Activated naive CD8-positive, alpha-beta T cell treated with anti-CD3 and anti-CD28 coated beads, Interleukin-2, amount 50 U/mL, for 24 hours (primary cell): ENCODE data around the gene CLEC3A.
"Not testable (repeated sequence)": the region's sequence is repeated elsewhere in the genome, so short reads cannot be mapped to it uniquely, and the experiment has no call there.

Source experiments
- ATAC-seq: fragments of 150-1000 bp; cut with Tn5 transposase; one replicate; pipeline ENCODE4 v1.10.0; 2021
- DNase-seq: peaks from one replicate; pipeline ENCODE4 v3.0.0; 2021
- H3K27ac Mint-ChIP-seq: one replicate; pipeline ENCODE4 v1.8.0; 2021; ENCODE audit warnings: mild to moderate bottlenecking, mixed read lengths
- H3K27me3 Mint-ChIP-seq: one replicate; pipeline ENCODE4 v1.8.0; 2021; ENCODE audit warnings: mixed read lengths
- H3K36me3 Mint-ChIP-seq: one replicate; pipeline ENCODE4 v1.8.0; 2021; ENCODE audit warnings: low read depth, mixed read lengths
- H3K4me1 Mint-ChIP-seq: one replicate; pipeline ENCODE4 v1.8.0; 2021; ENCODE audit warnings: mixed read lengths
- H3K4me3 Mint-ChIP-seq: one replicate; pipeline ENCODE4 v1.8.0; 2021; ENCODE audit warnings: mild to moderate bottlenecking, moderate library complexity, mixed read lengths
- H3K9me3 Mint-ChIP-seq: one replicate; pipeline ENCODE4 v1.8.0; 2021; ENCODE audit warnings: mixed read lengths

CLEC3A gene, protein sequence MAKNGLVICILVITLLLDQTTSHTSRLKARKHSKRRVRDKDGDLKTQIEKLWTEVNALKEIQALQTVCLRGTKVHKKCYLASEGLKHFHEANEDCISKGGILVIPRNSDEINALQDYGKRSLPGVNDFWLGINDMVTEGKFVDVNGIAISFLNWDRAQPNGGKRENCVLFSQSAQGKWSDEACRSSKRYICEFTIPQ

DNA sequence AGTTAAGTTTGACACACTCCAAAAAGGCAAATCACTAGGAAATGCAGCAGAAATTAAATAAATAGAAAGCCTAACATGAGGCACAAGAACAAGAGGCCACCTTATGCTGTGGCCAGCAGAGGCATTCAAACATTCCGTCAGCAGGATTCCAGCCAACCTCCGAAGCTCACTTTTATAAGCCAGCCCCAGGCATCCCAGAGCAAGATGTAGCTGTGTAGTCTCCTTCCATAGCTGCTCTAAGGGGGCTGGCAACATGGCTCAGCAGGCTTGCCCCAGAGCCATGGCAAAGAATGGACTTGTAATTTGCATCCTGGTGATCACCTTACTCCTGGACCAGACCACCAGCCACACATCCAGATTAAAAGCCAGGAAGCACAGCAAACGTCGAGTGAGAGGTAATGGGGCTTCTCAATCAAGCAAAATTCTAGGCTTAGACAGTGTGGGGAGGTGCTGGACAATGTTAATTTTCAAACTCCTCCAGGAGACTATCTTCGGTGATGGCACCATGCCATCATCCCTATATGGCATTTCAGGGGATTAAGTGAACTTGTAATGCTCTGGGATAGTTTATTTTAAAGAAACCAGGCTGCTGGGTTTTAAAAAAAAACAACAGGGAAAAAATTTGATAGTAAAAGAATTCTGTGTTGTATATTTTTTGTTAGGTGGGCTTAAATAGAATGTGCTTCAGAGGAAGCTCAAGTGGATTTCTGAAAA is at the start of gene CLEC3A:
Gene CLEC3A, plus strand, starts transcription at position 202 of the 714 bp plus-strand sequence. Its CDS starts 79 bp downstream, at position 281.
- ATAC-seq (no peak), DNase-seq (no peak)
- peaks cover 20% of the 10 kb centered on the region for H3K27me3 Mint-ChIP-seq
- H3K9me3 Mint-ChIP-seq: no peaks in the 10 kb centered on the region
- H3K27ac Mint-ChIP-seq: no peak within 1 kb of the TSS
- H3K4me3 Mint-ChIP-seq: no peak within 1 kb of the TSS
- H3K36me3 Mint-ChIP-seq: no peaks in the 10 kb centered on the region
- no peaks in the 10 kb centered on the region for H3K4me1 Mint-ChIP-seq

DNA sequence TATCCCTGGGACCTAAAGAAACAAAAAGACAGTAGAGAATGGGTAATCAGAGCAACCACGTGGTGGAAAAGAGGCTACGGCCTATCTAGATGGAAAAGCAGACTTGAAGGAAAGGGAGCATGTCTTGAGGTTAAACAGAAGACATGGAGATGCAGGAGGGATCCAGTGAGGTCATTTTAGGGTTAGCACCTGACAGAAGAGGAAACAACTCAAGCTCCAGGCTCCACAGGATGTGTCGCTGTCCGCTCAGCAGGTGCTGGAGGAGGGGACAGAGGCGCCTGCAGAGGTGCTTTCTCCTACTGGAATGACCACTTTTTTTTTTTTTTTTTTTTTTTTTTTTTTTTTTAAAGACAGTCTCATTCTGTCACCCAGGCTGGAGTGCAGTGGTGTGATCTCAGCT is 47.5 kb upstream of the CLEC3A start:
- no peak for DNase-seq
- H3K27ac Mint-ChIP-seq: no peak overlapping the region
- no peaks in the 10 kb centered on the region for H3K9me3 Mint-ChIP-seq
- no peaks in the 10 kb centered on the region for H3K36me3 Mint-ChIP-seq
- peaks cover 3% of the 10 kb centered on the region for H3K27me3 Mint-ChIP-seq
- ATAC-seq: no peak
- no peaks in the 10 kb centered on the region for H3K4me1 Mint-ChIP-seq
- no peak overlapping the region for H3K4me3 Mint-ChIP-seq

DNA sequence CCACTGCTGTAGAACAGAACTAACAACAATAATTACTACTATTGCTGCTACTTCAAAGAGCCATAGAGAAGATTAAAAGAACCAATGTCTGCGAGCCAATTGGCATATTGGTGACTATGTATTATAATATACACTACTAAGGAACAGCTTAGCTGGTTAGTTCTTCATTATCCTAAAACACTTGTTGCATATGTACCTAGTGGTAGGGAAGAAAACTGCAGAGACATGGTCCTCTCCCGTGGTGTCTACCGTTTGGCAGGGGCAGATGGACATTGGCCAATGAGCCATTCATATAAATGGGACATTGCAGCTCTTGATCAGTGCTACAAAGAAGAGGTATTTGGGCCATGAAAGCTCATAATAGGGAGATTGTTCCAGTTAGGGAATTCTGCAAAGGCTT is 46.4 kb upstream of the CLEC3A start:
- Mint-ChIP-seq H3K9me3 (no peaks in the 10 kb centered on the region), H3K27me3 (peaks cover 3% of the 10 kb centered on the region), H3K4me3 (no peak overlapping the region), H3K27ac (no peak overlapping the region), H3K4me1 (no peaks in the 10 kb centered on the region), H3K36me3 (no peaks in the 10 kb centered on the region)
- DNase-seq: no peak
- no peak for ATAC-seq

GRCh38 chr16:77977339-77977738 is 45.0 kb upstream of the CLEC3A start:
- Mint-ChIP-seq H3K27ac (no peak overlapping the region), H3K27me3 (peaks cover 3% of the 10 kb centered on the region), H3K36me3 (no peaks in the 10 kb centered on the region), H3K4me1 (no peaks in the 10 kb centered on the region), H3K9me3 (no peaks in the 10 kb centered on the region), H3K4me3 (no peak overlapping the region)
- DNase-seq: no peak
- ATAC-seq: no peak

GRCh38 chr16:77985111-77985510 is 37.2 kb upstream of the CLEC3A start:
- Mint-ChIP-seq H3K36me3 (no peaks in the 10 kb centered on the region), H3K4me1 (no peaks in the 10 kb centered on the region), H3K9me3 (no peaks in the 10 kb centered on the region), H3K27ac (no peak overlapping the region), H3K4me3 (no peak overlapping the region), H3K27me3 (peaks cover 2% of the 10 kb centered on the region)
- DNase-seq: no peak
- ATAC-seq: no peak

DNA sequence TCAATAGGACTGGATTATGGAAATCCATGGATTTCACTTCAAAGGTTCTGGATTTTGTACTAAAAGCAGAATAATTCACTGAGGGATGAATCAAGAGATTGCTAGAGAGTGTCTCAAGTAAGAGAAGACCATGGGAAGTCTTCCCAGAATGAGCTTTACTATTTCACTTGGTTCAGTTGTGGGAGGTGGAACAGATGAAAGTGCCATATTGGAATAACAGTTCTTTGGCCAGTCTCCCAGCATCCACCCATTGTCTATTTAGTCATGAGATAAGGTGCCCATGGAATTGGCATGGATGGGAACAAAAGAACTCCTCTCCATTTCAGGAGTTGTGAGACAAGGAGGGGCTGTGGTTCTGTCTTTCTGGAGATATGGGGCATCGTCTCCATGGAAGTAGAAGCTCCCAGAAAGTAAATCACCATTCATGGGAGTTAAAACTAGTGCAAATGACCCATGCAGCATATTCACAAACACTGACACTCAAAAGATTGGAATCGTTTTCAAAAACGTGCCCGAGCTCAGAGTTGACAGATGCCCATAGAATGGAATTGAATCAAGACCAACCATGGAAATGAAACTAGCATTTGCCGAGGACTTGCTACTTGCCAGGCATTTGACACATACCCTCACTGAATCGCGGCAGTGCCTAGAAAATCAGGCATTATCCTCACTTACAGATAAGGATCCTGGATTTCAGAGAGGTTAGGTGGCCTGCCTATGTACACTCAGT is 36.2 kb upstream of the CLEC3A start:
- Mint-ChIP-seq H3K27ac (no peak overlapping the region), H3K9me3 (no peaks in the 10 kb centered on the region), H3K27me3 (peaks cover 2% of the 10 kb centered on the region), H3K4me3 (no peak overlapping the region), H3K4me1 (no peaks in the 10 kb centered on the region), H3K36me3 (no peaks in the 10 kb centered on the region)
- no peak for DNase-seq
- ATAC-seq: no peak

DNA sequence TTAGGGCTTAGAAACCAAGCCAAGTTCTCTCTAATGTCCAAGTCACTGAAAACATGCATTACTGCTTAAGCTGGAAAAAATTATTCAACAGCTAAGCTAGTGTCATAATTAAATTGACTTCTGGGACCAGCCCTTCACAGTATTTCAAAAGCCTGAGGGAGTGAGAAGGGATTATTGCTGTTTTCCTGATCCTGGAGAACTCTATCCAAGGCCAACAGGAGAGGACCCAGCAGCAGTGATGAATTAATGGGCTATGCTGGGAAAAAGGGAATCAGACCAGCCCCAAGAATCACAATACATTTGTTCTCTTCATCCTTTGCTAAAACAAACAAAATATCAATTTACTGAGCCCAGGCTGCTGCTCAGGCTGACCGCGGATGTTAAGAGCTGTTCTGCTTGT is 34.5 kb upstream of the CLEC3A start:
- Mint-ChIP-seq H3K27ac (no peak overlapping the region), H3K36me3 (no peaks in the 10 kb centered on the region), H3K27me3 (peaks cover 2% of the 10 kb centered on the region), H3K4me3 (no peak overlapping the region), H3K9me3 (no peaks in the 10 kb centered on the region), H3K4me1 (no peaks in the 10 kb centered on the region)
- ATAC-seq (no peak), DNase-seq (no peak)

DNA sequence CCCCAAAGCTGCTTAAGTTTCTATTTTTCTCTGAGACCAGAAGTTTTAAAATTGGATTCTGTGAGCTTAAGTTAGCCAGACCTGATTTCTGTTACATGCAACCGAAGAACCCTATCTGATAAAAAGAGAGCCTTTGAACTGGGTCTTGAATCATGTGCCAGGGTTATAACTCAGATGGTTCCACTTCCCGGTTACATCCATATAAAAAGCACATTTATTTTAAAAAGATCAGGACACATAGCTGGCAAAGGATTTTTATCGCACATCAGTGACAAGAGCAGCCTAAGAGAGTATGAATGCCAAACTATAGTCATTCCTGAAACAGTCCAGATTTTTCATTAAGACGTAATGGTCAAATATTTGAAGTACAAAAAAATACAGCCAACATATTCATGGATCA is 32.5 kb upstream of the CLEC3A start:
- no peak for ATAC-seq
- Mint-ChIP-seq H3K27ac (no peak overlapping the region), H3K4me1 (no peaks in the 10 kb centered on the region), H3K9me3 (no peaks in the 10 kb centered on the region), H3K4me3 (no peak overlapping the region), H3K27me3 (peaks cover 2% of the 10 kb centered on the region), H3K36me3 (no peaks in the 10 kb centered on the region)
- no peak for DNase-seq

DNA sequence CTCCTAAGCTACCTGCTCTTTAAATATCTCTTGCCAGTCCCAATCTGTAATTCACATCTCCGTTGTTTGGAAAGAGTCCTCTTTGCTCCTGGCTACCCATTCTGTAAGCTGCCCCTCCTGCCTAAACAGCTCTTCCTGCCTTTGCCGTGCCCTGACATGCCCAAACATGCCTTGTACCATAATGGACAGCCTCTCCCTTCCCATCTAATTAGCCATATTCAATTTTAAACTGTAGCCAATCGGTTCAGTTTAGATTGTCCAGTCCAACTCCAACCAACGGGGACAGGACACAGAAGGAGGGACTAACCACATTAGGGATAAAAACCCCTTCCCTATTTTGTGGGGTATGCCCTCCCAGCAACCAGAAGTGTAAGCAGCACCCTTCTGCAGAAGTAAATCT is 30.6 kb upstream of the CLEC3A start:
- ATAC-seq (no peak), DNase-seq (no peak)
- Mint-ChIP-seq H3K4me3 (no peak overlapping the region), H3K36me3 (no peaks in the 10 kb centered on the region), H3K9me3 (peaks cover 14% of the 10 kb centered on the region), H3K27ac (no peak overlapping the region), H3K27me3 (peaks cover 2% of the 10 kb centered on the region), H3K4me1 (no peaks in the 10 kb centered on the region)

- H3K9me3 Mint-ChIP-seq: peaks cover 19% of the 10 kb centered on the region
- H3K27me3 Mint-ChIP-seq, H3K4me3 Mint-ChIP-seq, H3K27ac Mint-ChIP-seq, DNase-seq, H3K4me1 Mint-ChIP-seq, H3K36me3 Mint-ChIP-seq, ATAC-seq: not testable (repeated sequence)
These were observed 30.0 kb upstream of the CLEC3A start for GRCh38 chr16:77992381-77992780.

GRCh38 chr16:77993111-77993985 is 29.0 kb upstream of the CLEC3A start:
- no peak for ATAC-seq
- no peak for DNase-seq
- H3K4me1 Mint-ChIP-seq: no peaks in the 10 kb centered on the region
- no peaks in the 10 kb centered on the region for H3K27me3 Mint-ChIP-seq
- H3K4me3 Mint-ChIP-seq: no peak overlapping the region
- H3K27ac Mint-ChIP-seq: no peak overlapping the region
- no peaks in the 10 kb centered on the region for H3K36me3 Mint-ChIP-seq
- peaks cover 19% of the 10 kb centered on the region for H3K9me3 Mint-ChIP-seq

DNA sequence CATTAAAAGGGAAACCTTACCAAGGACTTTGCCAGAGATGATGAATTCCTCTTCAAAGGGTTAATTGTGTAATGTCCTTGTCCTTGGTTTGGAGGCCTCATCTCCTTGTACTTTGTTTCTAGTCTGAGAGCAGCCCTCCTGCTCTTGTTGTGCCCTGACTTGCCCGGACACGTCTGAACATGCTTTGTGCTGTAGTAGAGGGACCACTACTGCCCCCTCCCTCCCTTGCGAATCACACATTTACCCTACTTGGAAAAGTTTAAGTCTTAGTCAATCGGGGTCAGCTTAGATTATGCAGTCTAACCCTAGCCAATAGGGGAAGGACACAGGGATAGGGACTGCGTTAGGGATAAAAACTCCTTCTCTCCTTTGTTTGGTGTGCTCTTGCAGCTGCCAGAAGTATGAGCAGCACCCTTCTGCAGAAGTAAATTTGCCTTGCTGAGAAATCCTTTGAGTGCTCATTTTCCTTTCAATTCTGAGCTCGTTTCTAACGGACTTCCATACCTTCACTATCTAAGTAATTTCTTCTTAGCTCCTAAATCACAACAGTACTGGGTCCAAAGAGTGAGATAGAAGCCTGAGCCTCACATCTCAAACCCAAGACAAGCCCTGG is 26.4 kb upstream of the CLEC3A start:
- Mint-ChIP-seq H3K27me3 (peaks cover 2% of the 10 kb centered on the region), H3K4me1 (no peaks in the 10 kb centered on the region), H3K4me3 (no peak overlapping the region), H3K9me3 (peaks cover 19% of the 10 kb centered on the region), H3K27ac (no peak overlapping the region), H3K36me3 (no peaks in the 10 kb centered on the region)
- no peak for ATAC-seq
- no peak for DNase-seq

DNA sequence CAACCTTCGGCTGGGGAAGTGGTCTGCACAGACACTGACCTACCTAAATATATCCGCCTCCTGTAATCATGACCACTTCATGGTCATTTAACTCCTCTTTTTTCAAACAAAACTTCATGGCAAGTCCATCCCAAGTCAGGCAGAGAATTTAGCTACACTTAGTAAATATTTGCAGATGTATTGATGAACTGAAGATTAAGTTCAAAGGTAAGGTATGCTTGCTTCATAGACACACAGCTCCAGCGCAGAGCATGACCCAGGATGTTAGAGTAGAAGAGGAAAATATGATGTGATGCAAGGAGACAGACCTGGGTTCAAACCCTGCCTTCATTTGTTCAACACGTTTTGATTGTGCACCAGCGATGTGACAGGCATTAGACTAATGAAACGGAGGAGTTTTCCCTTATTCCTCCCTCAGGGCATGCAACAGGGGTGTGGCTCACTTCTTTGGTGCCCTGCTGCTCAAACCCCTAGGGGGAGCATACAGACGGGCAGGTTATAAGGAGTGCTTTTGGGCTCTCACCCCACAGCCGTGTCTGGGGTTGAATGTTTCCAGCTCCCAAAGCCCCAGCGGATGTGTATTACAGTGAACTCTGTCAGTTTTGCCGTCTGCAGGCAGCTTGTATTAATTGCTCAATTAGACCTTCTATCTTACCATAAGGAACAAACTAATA is 23.9 kb upstream of the CLEC3A start:
- Mint-ChIP-seq H3K4me1 (no peaks in the 10 kb centered on the region), H3K4me3 (no peak overlapping the region), H3K27ac (no peak overlapping the region), H3K27me3 (peaks cover 2% of the 10 kb centered on the region), H3K36me3 (no peaks in the 10 kb centered on the region), H3K9me3 (peaks cover 19% of the 10 kb centered on the region)
- ATAC-seq (no peak), DNase-seq (no peak)
